ENCODE results near the gene MAN1A1. TPM values are rescaled to one million over a fixed set of nuclear protein-coding genes. Genes with fewer than 3 reads are reported as not detected.

Gene MAN1A1
- total RNA-seq, 4 donors from 2014 or later = 19.0 to 34.8 (median 21.1) TPM

- no peak for TF ChIP-seq POLR2A (IDR thresholded peaks at IDR 0.05)
- TF ChIP-seq, protein P1, sequence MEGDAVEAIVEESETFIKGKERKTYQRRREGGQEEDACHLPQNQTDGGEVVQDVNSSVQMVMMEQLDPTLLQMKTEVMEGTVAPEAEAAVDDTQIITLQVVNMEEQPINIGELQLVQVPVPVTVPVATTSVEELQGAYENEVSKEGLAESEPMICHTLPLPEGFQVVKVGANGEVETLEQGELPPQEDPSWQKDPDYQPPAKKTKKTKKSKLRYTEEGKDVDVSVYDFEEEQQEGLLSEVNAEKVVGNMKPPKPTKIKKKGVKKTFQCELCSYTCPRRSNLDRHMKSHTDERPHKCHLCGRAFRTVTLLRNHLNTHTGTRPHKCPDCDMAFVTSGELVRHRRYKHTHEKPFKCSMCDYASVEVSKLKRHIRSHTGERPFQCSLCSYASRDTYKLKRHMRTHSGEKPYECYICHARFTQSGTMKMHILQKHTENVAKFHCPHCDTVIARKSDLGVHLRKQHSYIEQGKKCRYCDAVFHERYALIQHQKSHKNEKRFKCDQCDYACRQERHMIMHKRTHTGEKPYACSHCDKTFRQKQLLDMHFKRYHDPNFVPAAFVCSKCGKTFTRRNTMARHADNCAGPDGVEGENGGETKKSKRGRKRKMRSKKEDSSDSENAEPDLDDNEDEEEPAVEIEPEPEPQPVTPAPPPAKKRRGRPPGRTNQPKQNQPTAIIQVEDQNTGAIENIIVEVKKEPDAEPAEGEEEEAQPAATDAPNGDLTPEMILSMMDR (IDR thresholded peaks at IDR 0.05 in 4 of 5, conservative IDR thresholded peaks at IDR 0.05 in 1 of 5) = no peak
- intact Hi-C loops (cut with DNase I; ENCODE audit: low total_unique reads) = no loop called here
- H3K4me3 ChIP-seq = no peak overlapping the region
- peaks cover 0 to 14% of the 10 kb centered on the region in 2 donors for H3K4me1 ChIP-seq
- in situ Hi-C loops (cut with MboI; ENCODE audit: low sequenced_read_pairs in 4 of 4) = no loop called here
- no peaks in the 10 kb centered on the region for H3K36me3 ChIP-seq
- ATAC-seq (no peak), DNase-seq (no peak)
- H3K27ac ChIP-seq = no peak overlapping the region
- no peaks in the 10 kb centered on the region for H3K9me3 ChIP-seq
- no peaks in the 10 kb centered on the region for H3K27me3 ChIP-seq
Measured at GRCh38 chr6:119333063-119333609, 16.4 kb downstream of the MAN1A1 start.

DNA sequence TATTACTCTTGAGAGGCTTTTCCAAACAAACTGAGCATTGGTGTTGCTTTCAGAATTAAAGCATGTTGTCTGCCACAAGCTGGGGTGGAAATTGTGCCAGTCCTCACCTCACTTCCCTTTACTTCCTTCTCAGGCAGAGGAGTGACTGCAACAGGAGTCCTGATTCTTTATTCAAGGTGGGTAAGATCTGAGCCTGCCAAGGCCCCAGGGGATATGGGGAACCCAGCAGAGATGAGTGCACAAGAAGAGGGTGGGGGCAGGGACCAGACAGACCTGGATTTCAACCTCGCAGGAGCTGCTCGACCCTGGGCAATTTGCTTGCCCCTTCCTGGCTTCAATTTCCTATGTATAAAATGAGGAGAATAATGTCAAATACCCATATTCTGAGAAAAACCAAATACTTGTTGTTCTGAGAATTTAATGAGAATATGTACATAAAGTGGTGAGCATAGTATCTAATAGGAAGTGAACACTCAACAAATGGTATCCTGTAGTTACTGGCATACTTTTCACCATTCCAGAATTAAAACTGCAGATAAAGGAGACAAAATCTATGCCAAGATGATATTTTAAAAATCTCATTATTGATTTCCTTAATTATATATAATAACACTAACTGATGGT lies 17.8 kb downstream of the MAN1A1 start:
- no peak for TF ChIP-seq POLR2A (IDR thresholded peaks at IDR 0.05)
- TF ChIP-seq, protein P1 (IDR thresholded peaks at IDR 0.05 in 4 of 5, conservative IDR thresholded peaks at IDR 0.05 in 1 of 5) = no peak
- Histone ChIP-seq H3K4me3 (no peak overlapping the region), H3K4me1 (peaks cover 0 to 14% of the 10 kb centered on the region in 2 donors), H3K27ac (no peak overlapping the region), H3K9me3 (no peaks in the 10 kb centered on the region), H3K27me3 (no peaks in the 10 kb centered on the region), H3K36me3 (no peaks in the 10 kb centered on the region)
- ATAC-seq = no peak
- intact Hi-C loops (cut with DNase I; ENCODE audit: low total_unique reads) (no loop called here), in situ Hi-C loops (cut with MboI; ENCODE audit: low sequenced_read_pairs in 4 of 4) (no loop called here)
- DNase-seq = no peak

DNA sequence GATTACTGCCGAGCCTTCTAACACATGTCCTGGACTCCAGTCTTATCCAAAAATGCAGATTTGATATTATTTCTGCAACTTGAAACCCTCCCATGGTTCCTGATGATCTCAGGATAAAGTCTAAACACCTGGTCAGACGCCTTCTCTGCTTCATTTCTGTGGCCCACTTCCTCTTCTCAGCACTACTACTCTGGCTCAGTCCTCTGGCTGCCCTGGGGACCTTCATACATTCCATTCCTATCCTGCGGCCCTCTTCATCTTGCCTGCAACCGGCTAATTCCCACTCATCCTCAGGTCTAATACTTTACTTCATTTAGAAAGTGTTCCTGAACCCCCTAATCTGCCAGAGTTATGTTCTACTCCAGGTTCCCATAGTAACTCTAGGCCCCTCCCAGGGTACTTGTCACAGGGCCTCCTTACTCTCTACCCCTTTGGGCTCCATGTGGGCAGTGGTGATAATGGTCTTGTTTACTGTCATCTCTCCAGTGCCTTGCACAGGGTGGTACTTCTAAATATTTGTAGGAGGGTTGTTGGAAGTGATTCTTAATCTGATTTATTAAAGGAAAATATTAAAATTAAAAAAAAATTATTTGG lies 18.9 kb downstream of the MAN1A1 start:
- intact Hi-C loops (cut with DNase I; ENCODE audit: low total_unique reads) (no loop called here), in situ Hi-C loops (cut with MboI; ENCODE audit: low sequenced_read_pairs in 4 of 4) (no loop called here)
- no peak for DNase-seq
- Histone ChIP-seq H3K36me3 (no peaks in the 10 kb centered on the region), H3K4me3 (no peak overlapping the region), H3K27me3 (no peaks in the 10 kb centered on the region), H3K27ac (no peak overlapping the region), H3K9me3 (no peaks in the 10 kb centered on the region), H3K4me1 (peaks cover 0 to 14% of the 10 kb centered on the region in 2 donors)
- TF ChIP-seq, protein P1 (IDR thresholded peaks at IDR 0.05 in 4 of 5, conservative IDR thresholded peaks at IDR 0.05 in 1 of 5) = no peak
- no peak for TF ChIP-seq POLR2A (IDR thresholded peaks at IDR 0.05)
- ATAC-seq = no peak

DNA sequence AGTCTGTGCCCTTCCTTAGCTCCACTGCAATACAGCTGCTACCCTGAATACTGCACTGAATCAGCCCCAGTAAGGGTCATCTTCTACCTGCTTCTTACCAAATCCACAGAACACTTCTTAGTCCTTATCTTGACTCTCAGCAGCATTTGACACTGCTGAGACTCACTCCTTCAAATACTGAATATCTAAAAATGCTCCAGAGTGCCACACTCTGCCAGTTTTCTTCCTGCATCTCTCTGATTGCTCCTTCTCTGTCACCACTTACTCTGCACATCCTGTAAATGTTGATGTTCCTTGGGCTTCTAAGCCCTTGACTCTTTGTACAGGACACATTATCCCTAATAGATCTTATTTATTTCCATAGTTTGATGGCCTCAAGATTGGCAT lies 19.8 kb downstream of the MAN1A1 start:
- intact Hi-C loops (cut with DNase I; ENCODE audit: low total_unique reads) = no loop called here
- no peak for TF ChIP-seq POLR2A (IDR thresholded peaks at IDR 0.05)
- TF ChIP-seq, protein P1 (IDR thresholded peaks at IDR 0.05 in 4 of 5, conservative IDR thresholded peaks at IDR 0.05 in 1 of 5) = no peak
- Histone ChIP-seq H3K4me3 (no peak overlapping the region), H3K27ac (no peak overlapping the region), H3K36me3 (no peaks in the 10 kb centered on the region), H3K9me3 (no peaks in the 10 kb centered on the region), H3K27me3 (no peaks in the 10 kb centered on the region), H3K4me1 (peaks cover 0 to 10% of the 10 kb centered on the region in 2 donors)
- in situ Hi-C loops (cut with MboI; ENCODE audit: low sequenced_read_pairs in 4 of 4) = no loop called here
- no peak for DNase-seq
- ATAC-seq = no peak

Measured in gastrocnemius medialis (tissue), 4 donors.